HEK293T (cell line): Measurements from ENCODE around the gene TRIP13.

Experiments
- CTCF ChIA-PET: fragments of 350-600 bp; formaldehyde crosslinking; extraction: SDS; loops from one replicate; lab custom pipeline; 2021; ENCODE audit warnings: antibody characterized with exemption, inconsistent platforms; lab: Yijun Ruan, JAX
- POLR2A ChIA-PET: fragments of 350-600 bp; formaldehyde crosslinking; extraction: SDS; loops from one replicate; lab custom pipeline; 2020; ENCODE audit warnings: antibody characterized with exemption, inconsistent platforms; lab: Yijun Ruan, JAX
- DNase-seq: peaks from one replicate; pipeline ENCODE4 v3.0.0; 2012; ENCODE audit warnings: mixed read lengths; ENCODE audit errors: extremely low spot score
- ARNT ChIP-seq: fragments of 450-650 bp; IDR thresholded peaks from 2 replicates; pipeline ENCODE4 v1.6.1; 2017; ENCODE audit warnings: mild to moderate bottlenecking
- BHLHE40 ChIP-seq: fragments of 450-650 bp; IDR thresholded peaks from 2 replicates; pipeline ENCODE4 v1.6.1; 2016; ENCODE audit warnings: mild to moderate bottlenecking, moderate library complexity, borderline replicate concordance
- CTBP1 ChIP-seq: fragments of 450-650 bp; IDR thresholded peaks from 2 replicates; pipeline ENCODE4 v1.6.1; 2016; ENCODE audit warnings: borderline replicate concordance
- ELF4 ChIP-seq: fragments of 450-650 bp; IDR thresholded peaks from 2 replicates; pipeline ENCODE4 v1.6.1; 2017; ENCODE audit warnings: antibody characterized with exemption
- FOXA1 ChIP-seq: fragments of 450-650 bp; IDR thresholded peaks from 2 replicates; pipeline ENCODE4 v1.6.1; 2016; ENCODE audit warnings: mild to moderate bottlenecking
- FOXK2 ChIP-seq: fragments of 450-650 bp; IDR thresholded peaks from 2 replicates; pipeline ENCODE4 v1.6.1; 2016; ENCODE audit warnings: mild to moderate bottlenecking
- FOXM1 ChIP-seq: fragments of 450-650 bp; IDR thresholded peaks from 2 replicates; pipeline ENCODE4 v1.6.1; 2017; ENCODE audit warnings: mild to moderate bottlenecking, borderline replicate concordance
- HDGF ChIP-seq: fragments of 450-650 bp; IDR thresholded peaks from 2 replicates; pipeline ENCODE4 v1.6.1; 2017; ENCODE audit warnings: antibody characterized with exemption, borderline replicate concordance
- L3MBTL2 ChIP-seq: fragments of 450-650 bp; conservative IDR thresholded peaks from 2 replicates; pipeline ENCODE4 v1.6.1; 2016; ENCODE audit warnings: mild to moderate bottlenecking
- NFRKB ChIP-seq: fragments of 450-650 bp; IDR thresholded peaks from 2 replicates; pipeline ENCODE4 v1.6.1; 2016; ENCODE audit warnings: mild to moderate bottlenecking, moderate library complexity
- PKNOX1 ChIP-seq: fragments of 450-650 bp; IDR thresholded peaks from 2 replicates; pipeline ENCODE4 v1.6.1; 2016
- SP1 ChIP-seq: fragments of 450-650 bp; IDR thresholded peaks from 2 replicates; pipeline ENCODE4 v1.6.1; 2017
- SUZ12 ChIP-seq: fragments of 450-650 bp; IDR thresholded peaks from 2 replicates; pipeline ENCODE4 v1.6.1; 2016; ENCODE audit warnings: mild to moderate bottlenecking
- TARDBP ChIP-seq: fragments of 450-650 bp; IDR thresholded peaks from 2 replicates; pipeline ENCODE4 v1.6.1; 2016
- ZNF384 ChIP-seq: fragments of 450-650 bp; IDR thresholded peaks from 2 replicates; pipeline ENCODE4 v1.6.1; 2016

The TRIP13 gene

GRCh38 chr5:944992-945685 lies 52.5 kb downstream of the TRIP13 start:
- DNase-seq, result no peak
- TF ChIP-seq SUZ12, result no peak
- no peak for TF ChIP-seq FOXM1
- TF ChIP-seq TARDBP, result no peak
- TF ChIP-seq FOXK2, result no peak
- TF ChIP-seq ELF4, result no peak
- no peak for TF ChIP-seq PKNOX1
- TF ChIP-seq BHLHE40, result no peak
- TF ChIP-seq SP1, result no peak
- no peak for TF ChIP-seq L3MBTL2
- no peak for TF ChIP-seq ZNF384
- no peak for TF ChIP-seq HDGF
- ChIA-PET CTCF (interaction anchor here (1.0 to 1.4 kb wide), 3 partner anchors 11 to 229 kb away, joined by 3 to 4 read pairs (median 3); no protein-coding TSS in a partner anchor), POLR2A (no interaction called here)

GRCh38 chr5:945691-946551 lies 53.2 kb downstream of the TRIP13 start:
- ChIA-PET CTCF (interaction anchor here (1.0 to 1.4 kb wide), 4 partner anchors 12 to 228 kb away, joined by 3 to 5 read pairs (median 4); no protein-coding TSS in a partner anchor), POLR2A (interaction anchor here (0.7 to 1.0 kb wide), 2 partner anchors 51 to 53 kb away, joined by 3 read pairs; partner anchors contain the start of genes BRD9 and TRIP13)
- DNase-seq, result no peak
- no peak for TF ChIP-seq BHLHE40
- TF ChIP-seq L3MBTL2, result peak; percentile 59; the same call in 1 of the 2 replicates
- TF ChIP-seq PKNOX1, result peak; percentile 40; the same call in 1 of the 2 replicates

- ChIA-PET CTCF (interaction anchor here (1.3 kb wide), 1 partner anchor 25 kb away, joined by 5 read pairs; no protein-coding TSS in a partner anchor), POLR2A (interaction anchor here (0.7 to 1.0 kb wide), 2 partner anchors 50 to 54 kb away, joined by 3 read pairs; partner anchors contain the start of genes BRD9 and TRIP13)
- TF ChIP-seq HDGF (no peak), NFRKB (no peak), ELF4 (no peak), ZNF384 (no peak), L3MBTL2 (no peak), FOXM1 (no peak), TARDBP (no peak), FOXA1 (no peak), ARNT (no peak), PKNOX1 (no peak), FOXK2 (no peak), SP1 (no peak)
- no peak for DNase-seq
Observed at GRCh38 chr5:946720-947625, 54.3 kb downstream of the TRIP13 start.

- POLR2A ChIA-PET, result no interaction called here
- DNase-seq, result no peak
- CTCF ChIA-PET, result no interaction called here
- TF ChIP-seq CTBP1, result no peak
- no peak for TF ChIP-seq NFRKB
- TF ChIP-seq ZNF384, result no peak
- TF ChIP-seq PKNOX1, result no peak
- TF ChIP-seq L3MBTL2, result no peak
- no peak for TF ChIP-seq BHLHE40
- no peak for TF ChIP-seq SP1
- no peak for TF ChIP-seq ELF4
- TF ChIP-seq FOXM1, result no peak
- TF ChIP-seq TARDBP, result no peak
Observed at GRCh38 chr5:947626-948471, 55.2 kb downstream of the TRIP13 start.
